ENCODE measurements around the gene SPIRE2. TPM values are rescaled to one million over a fixed set of nuclear protein-coding genes. Genes with fewer than 3 reads are reported as not detected.
A peak's percentile ranks its signal among the peaks of the same experiment; 100 is the strongest.

The SPIRE2 gene
- total RNA-seq, 1 experiment from 2014 or later = 1.0 TPM

DNA sequence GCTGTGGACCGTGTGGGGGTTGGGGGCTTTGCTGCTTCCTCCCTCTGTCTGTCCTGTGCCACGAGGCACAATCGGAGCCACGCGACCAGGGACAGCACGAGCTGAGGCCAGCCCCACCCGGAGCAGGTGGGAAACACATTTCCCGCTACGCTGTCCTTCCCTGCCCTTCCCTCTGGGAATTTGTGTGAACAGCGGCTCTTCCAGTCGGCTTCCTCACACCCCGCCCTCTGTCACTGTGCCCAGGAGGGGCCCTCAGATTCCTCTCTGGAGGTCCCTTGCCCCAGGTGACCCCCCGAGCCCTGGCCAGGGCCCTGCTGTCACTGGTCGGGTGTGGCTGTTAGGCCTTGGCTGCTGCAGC, 19.6 kb downstream of the SPIRE2 start:
- no peaks in the 10 kb centered on the region for H3K36me3 ChIP-seq (ENCODE audit: insufficient read depth, low read length)
- H2AFZ ChIP-seq (ENCODE audit: low read length) = no peak overlapping the region
- H3K27ac ChIP-seq (ENCODE audit: low read length) = no peak overlapping the region
- H3K4me3 ChIP-seq (ENCODE audit: low read length) = no peak overlapping the region
- DNase-seq = no peak
- no peak overlapping the region for H3K9ac ChIP-seq (ENCODE audit: low read length)
- H3K4me1 ChIP-seq (ENCODE audit: low read length) = peaks cover 15% of the 10 kb centered on the region
- no peaks in the 10 kb centered on the region for H3K27me3 ChIP-seq (ENCODE audit: low read length)
- no peaks in the 10 kb centered on the region for H4K20me1 ChIP-seq (ENCODE audit: insufficient read depth, low read depth, low read length)
- H3K9me3 ChIP-seq (ENCODE audit: low read length) = no peaks in the 10 kb centered on the region
- H3K4me2 ChIP-seq (ENCODE audit: low read depth, low read length, poor library complexity, severe bottlenecking) = no peak overlapping the region
- H3K9me2 ChIP-seq (replicated peaks; ENCODE audit: insufficient read depth, low read length) = no peaks in the 10 kb centered on the region
- no peaks in the 10 kb centered on the region for H3K79me2 ChIP-seq (ENCODE audit: low read length)

DNA sequence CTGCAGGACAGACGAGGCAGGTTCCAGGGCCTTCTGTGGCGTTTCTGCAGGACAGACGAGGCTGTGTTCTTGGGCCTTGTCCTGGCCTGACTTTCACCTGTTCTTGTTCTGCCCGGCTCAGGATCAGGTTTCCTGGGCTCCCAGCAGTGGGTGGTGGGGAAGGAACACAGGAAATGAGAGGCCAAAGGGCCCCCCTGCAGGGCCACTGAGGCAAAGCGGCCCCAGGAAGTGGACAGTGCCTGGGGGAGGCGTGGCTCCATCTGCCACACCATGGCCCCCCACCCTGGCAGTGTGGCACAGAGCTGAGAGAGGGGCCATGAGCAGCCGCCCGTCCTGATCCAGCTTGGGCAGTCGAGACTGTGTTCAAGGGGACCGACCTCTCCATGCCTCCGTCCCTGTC, 20.7 kb downstream of the SPIRE2 start:
- Histone ChIP-seq H4K20me1 (ENCODE audit: insufficient read depth, low read depth, low read length) (no peaks in the 10 kb centered on the region), H3K4me1 (ENCODE audit: low read length) (peaks cover 11% of the 10 kb centered on the region), H3K4me3 (ENCODE audit: low read length) (no peak overlapping the region), H2AFZ (ENCODE audit: low read length) (no peak overlapping the region), H3K9ac (ENCODE audit: low read length) (no peak overlapping the region), H3K27ac (ENCODE audit: low read length) (no peak overlapping the region), H3K4me2 (ENCODE audit: low read depth, low read length, poor library complexity, severe bottlenecking) (no peak overlapping the region), H3K79me2 (ENCODE audit: low read length) (no peaks in the 10 kb centered on the region), H3K36me3 (ENCODE audit: insufficient read depth, low read length) (no peaks in the 10 kb centered on the region), H3K27me3 (ENCODE audit: low read length) (no peaks in the 10 kb centered on the region), H3K9me2 (replicated peaks; ENCODE audit: insufficient read depth, low read length) (no peaks in the 10 kb centered on the region), H3K9me3 (ENCODE audit: low read length) (no peaks in the 10 kb centered on the region)
- no peak for DNase-seq

DNA sequence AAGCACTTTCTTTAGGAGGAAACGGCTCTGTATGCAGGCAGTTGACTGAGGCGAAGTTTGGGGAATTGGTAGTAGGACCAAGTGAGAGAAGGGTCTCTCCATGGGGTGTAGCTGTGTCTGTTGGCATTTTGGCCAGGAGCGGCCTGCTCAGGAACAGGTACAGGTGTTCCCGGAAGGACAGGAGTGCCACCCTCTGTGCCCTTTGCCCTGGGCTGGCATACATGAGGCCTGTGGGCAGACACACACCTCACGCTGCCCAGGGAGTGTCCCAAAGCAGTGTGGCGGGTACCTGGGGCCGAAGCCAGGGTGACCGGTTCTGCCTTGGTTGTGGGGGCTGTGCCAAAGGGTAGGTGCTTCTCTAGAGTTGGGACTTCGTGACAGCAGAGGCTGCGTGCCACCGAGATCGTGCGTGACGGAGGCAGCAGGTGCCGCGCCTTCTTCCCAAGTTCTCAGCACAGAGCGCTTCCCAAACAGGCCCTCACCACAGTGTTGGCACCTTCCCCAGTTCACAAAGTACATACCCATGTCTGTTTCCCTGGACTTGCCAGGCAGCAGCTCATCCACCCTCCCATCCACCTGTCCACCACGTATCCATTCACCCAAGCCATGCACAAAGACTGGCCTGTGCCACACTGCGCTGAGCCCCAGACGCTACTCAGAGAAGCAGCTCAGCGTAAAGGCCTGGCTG, 25.2 kb downstream of the SPIRE2 start:
- H3K9me2 ChIP-seq (replicated peaks; ENCODE audit: insufficient read depth, low read length) = no peaks in the 10 kb centered on the region
- no peaks in the 10 kb centered on the region for H3K9me3 ChIP-seq (ENCODE audit: low read length)
- H3K27ac ChIP-seq (ENCODE audit: low read length) = no peak overlapping the region
- no peak overlapping the region for H3K9ac ChIP-seq (ENCODE audit: low read length)
- no peak overlapping the region for H2AFZ ChIP-seq (ENCODE audit: low read length)
- H3K4me1 ChIP-seq (ENCODE audit: low read length) = peaks cover 9% of the 10 kb centered on the region
- no peak for DNase-seq
- H3K36me3 ChIP-seq (ENCODE audit: insufficient read depth, low read length) = no peaks in the 10 kb centered on the region
- no peaks in the 10 kb centered on the region for H3K79me2 ChIP-seq (ENCODE audit: low read length)
- no peaks in the 10 kb centered on the region for H3K27me3 ChIP-seq (ENCODE audit: low read length)
- no peak overlapping the region for H3K4me2 ChIP-seq (ENCODE audit: low read depth, low read length, poor library complexity, severe bottlenecking)
- no peaks in the 10 kb centered on the region for H4K20me1 ChIP-seq (ENCODE audit: insufficient read depth, low read depth, low read length)
- H3K4me3 ChIP-seq (ENCODE audit: low read length) = no peak overlapping the region

GRCh38 chr16:89855301-89855945, 27.1 kb downstream of the SPIRE2 start:
- Histone ChIP-seq H3K79me2 (ENCODE audit: low read length) (no peaks in the 10 kb centered on the region), H3K9ac (ENCODE audit: low read length) (no peak overlapping the region), H4K20me1 (ENCODE audit: insufficient read depth, low read depth, low read length) (peaks cover 2% of the 10 kb centered on the region; the same call in 1 of the 2 replicates), H2AFZ (ENCODE audit: low read length) (no peak overlapping the region), H3K36me3 (ENCODE audit: insufficient read depth, low read length) (no peaks in the 10 kb centered on the region), H3K27ac (ENCODE audit: low read length) (no peak overlapping the region), H3K9me2 (replicated peaks; ENCODE audit: insufficient read depth, low read length) (no peaks in the 10 kb centered on the region), H3K4me1 (ENCODE audit: low read length) (peaks cover 9% of the 10 kb centered on the region), H3K27me3 (ENCODE audit: low read length) (no peaks in the 10 kb centered on the region), H3K4me3 (ENCODE audit: low read length) (no peak overlapping the region), H3K4me2 (ENCODE audit: low read depth, low read length, poor library complexity, severe bottlenecking) (no peak overlapping the region), H3K9me3 (ENCODE audit: low read length) (no peaks in the 10 kb centered on the region)
- DNase-seq = no peak

GRCh38 chr16:89855986-89856385, 27.7 kb downstream of the SPIRE2 start:
- Histone ChIP-seq H3K36me3 (ENCODE audit: insufficient read depth, low read length) (no peaks in the 10 kb centered on the region), H3K9me3 (ENCODE audit: low read length) (no peaks in the 10 kb centered on the region), H3K27ac (ENCODE audit: low read length) (no peak overlapping the region), H3K4me2 (ENCODE audit: low read depth, low read length, poor library complexity, severe bottlenecking) (no peak overlapping the region), H3K4me3 (ENCODE audit: low read length) (no peak overlapping the region), H3K79me2 (ENCODE audit: low read length) (no peaks in the 10 kb centered on the region), H3K4me1 (ENCODE audit: low read length) (peaks cover 10% of the 10 kb centered on the region), H3K9ac (ENCODE audit: low read length) (no peak overlapping the region), H4K20me1 (ENCODE audit: insufficient read depth, low read depth, low read length) (peaks cover 7% of the 10 kb centered on the region; the same call in 1 of the 2 replicates), H3K27me3 (ENCODE audit: low read length) (no peaks in the 10 kb centered on the region), H2AFZ (ENCODE audit: low read length) (no peak overlapping the region), H3K9me2 (replicated peaks; ENCODE audit: insufficient read depth, low read length) (no peaks in the 10 kb centered on the region)
- no peak for DNase-seq

- H3K9ac ChIP-seq (ENCODE audit: low read length) = no peak overlapping the region
- no peak for DNase-seq
These were observed 30.8 kb downstream of the SPIRE2 start for GRCh38 chr16:89858973-89859614.

GRCh38 chr16:89859615-89860007, 31.3 kb downstream of the SPIRE2 start:
- H3K79me2 ChIP-seq (ENCODE audit: low read length) = no peaks in the 10 kb centered on the region
- no peaks in the 10 kb centered on the region for H3K27me3 ChIP-seq (ENCODE audit: low read length)
- no peak overlapping the region for H3K9ac ChIP-seq (ENCODE audit: low read length)
- H3K36me3 ChIP-seq (ENCODE audit: insufficient read depth, low read length) = no peaks in the 10 kb centered on the region
- no peaks in the 10 kb centered on the region for H3K9me3 ChIP-seq (ENCODE audit: low read length)
- H2AFZ ChIP-seq (ENCODE audit: low read length) = no peak overlapping the region
- H3K4me1 ChIP-seq (ENCODE audit: low read length) = peaks cover 28% of the 10 kb centered on the region
- DNase-seq = no peak
- no peak overlapping the region for H3K27ac ChIP-seq (ENCODE audit: low read length)
- peaks cover 15% of the 10 kb centered on the region; the same call in 1 of the 2 replicates for H4K20me1 ChIP-seq (ENCODE audit: insufficient read depth, low read depth, low read length)
- no peak overlapping the region for H3K4me3 ChIP-seq (ENCODE audit: low read length)
- H3K9me2 ChIP-seq (replicated peaks; ENCODE audit: insufficient read depth, low read length) = no peaks in the 10 kb centered on the region
- no peak overlapping the region for H3K4me2 ChIP-seq (ENCODE audit: low read depth, low read length, poor library complexity, severe bottlenecking)

More at GRCh38 chr16:89858973-89859614, 30.8 kb downstream of the SPIRE2 start:
- Histone ChIP-seq H3K4me1 (ENCODE audit: low read length) (peaks cover 23% of the 10 kb centered on the region), H3K27ac (ENCODE audit: low read length) (no peak overlapping the region), H2AFZ (ENCODE audit: low read length) (no peak overlapping the region), H3K9me3 (ENCODE audit: low read length) (no peaks in the 10 kb centered on the region), H4K20me1 (ENCODE audit: insufficient read depth, low read depth, low read length) (peaks cover 15% of the 10 kb centered on the region; the same call in 1 of the 2 replicates), H3K36me3 (ENCODE audit: insufficient read depth, low read length) (no peaks in the 10 kb centered on the region), H3K9me2 (replicated peaks; ENCODE audit: insufficient read depth, low read length) (no peaks in the 10 kb centered on the region), H3K4me3 (ENCODE audit: low read length) (no peak overlapping the region), H3K4me2 (ENCODE audit: low read depth, low read length, poor library complexity, severe bottlenecking) (no peak overlapping the region), H3K79me2 (ENCODE audit: low read length) (no peaks in the 10 kb centered on the region), H3K27me3 (ENCODE audit: low read length) (no peaks in the 10 kb centered on the region)

GRCh38 chr16:89860747-89861304, 32.6 kb downstream of the SPIRE2 start:
- no peaks in the 10 kb centered on the region for H3K27me3 ChIP-seq (ENCODE audit: low read length)
- no peak overlapping the region for H3K4me3 ChIP-seq (ENCODE audit: low read length)
- no peak overlapping the region for H2AFZ ChIP-seq (ENCODE audit: low read length)
- H3K9ac ChIP-seq (ENCODE audit: low read length) = no peak overlapping the region
- H3K36me3 ChIP-seq (ENCODE audit: insufficient read depth, low read length) = no peaks in the 10 kb centered on the region
- DNase-seq = peak; percentile 92
- no peak overlapping the region for H3K27ac ChIP-seq (ENCODE audit: low read length)
- H4K20me1 ChIP-seq (ENCODE audit: insufficient read depth, low read depth, low read length) = peaks cover 15% of the 10 kb centered on the region; the same call in 1 of the 2 replicates
- H3K79me2 ChIP-seq (ENCODE audit: low read length) = no peaks in the 10 kb centered on the region
- H3K9me2 ChIP-seq (replicated peaks; ENCODE audit: insufficient read depth, low read length) = no peaks in the 10 kb centered on the region
- H3K9me3 ChIP-seq (ENCODE audit: low read length) = no peaks in the 10 kb centered on the region
- no peak overlapping the region for H3K4me2 ChIP-seq (ENCODE audit: low read depth, low read length, poor library complexity, severe bottlenecking)
- H3K4me1 ChIP-seq (ENCODE audit: low read length) = peaks cover 29% of the 10 kb centered on the region
